Measurements from ENCODE around the gene IGSF9. TPM values are rescaled to one million over a fixed set of nuclear protein-coding genes. Genes with fewer than 3 reads are reported as not detected.
A peak's percentile ranks its signal among the peaks of the same experiment; 100 is the strongest.

The IGSF9 gene
- total RNA-seq, 2 donors from 2014 or later, result 0.99 TPM; not detected in 1

- DNase-seq (ENCODE audit: low spot score), result no peak
- no peak overlapping the region for H3K27ac ChIP-seq
- no peaks in the 10 kb centered on the region for H3K9me3 ChIP-seq
- H3K36me3 ChIP-seq, result no peaks in the 10 kb centered on the region
- H3K4me3 ChIP-seq, result no peak overlapping the region
- H3K4me1 ChIP-seq (ENCODE audit: control insufficient read depth in 1 of 2, low read depth in 2 of 2), result no peaks in the 10 kb centered on the region
- no peak for ATAC-seq (ENCODE audit: insufficient number of reproducible peaks, low FRiP score, low read depth)
- TF ChIP-seq, protein P1, sequence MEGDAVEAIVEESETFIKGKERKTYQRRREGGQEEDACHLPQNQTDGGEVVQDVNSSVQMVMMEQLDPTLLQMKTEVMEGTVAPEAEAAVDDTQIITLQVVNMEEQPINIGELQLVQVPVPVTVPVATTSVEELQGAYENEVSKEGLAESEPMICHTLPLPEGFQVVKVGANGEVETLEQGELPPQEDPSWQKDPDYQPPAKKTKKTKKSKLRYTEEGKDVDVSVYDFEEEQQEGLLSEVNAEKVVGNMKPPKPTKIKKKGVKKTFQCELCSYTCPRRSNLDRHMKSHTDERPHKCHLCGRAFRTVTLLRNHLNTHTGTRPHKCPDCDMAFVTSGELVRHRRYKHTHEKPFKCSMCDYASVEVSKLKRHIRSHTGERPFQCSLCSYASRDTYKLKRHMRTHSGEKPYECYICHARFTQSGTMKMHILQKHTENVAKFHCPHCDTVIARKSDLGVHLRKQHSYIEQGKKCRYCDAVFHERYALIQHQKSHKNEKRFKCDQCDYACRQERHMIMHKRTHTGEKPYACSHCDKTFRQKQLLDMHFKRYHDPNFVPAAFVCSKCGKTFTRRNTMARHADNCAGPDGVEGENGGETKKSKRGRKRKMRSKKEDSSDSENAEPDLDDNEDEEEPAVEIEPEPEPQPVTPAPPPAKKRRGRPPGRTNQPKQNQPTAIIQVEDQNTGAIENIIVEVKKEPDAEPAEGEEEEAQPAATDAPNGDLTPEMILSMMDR (IDR thresholded peaks at IDR 0.05), result no peak
- no peaks in the 10 kb centered on the region for H3K27me3 ChIP-seq (replicated peaks; ENCODE audit: insufficient read depth)
These were observed 19.9 kb upstream of the IGSF9 start for GRCh38 chr1:159965263-159965662.

GRCh38 chr1:159964144-159964543, 18.7 kb upstream of the IGSF9 start:
- TF ChIP-seq, protein P1 (IDR thresholded peaks at IDR 0.05), result no peak
- H3K4me1 ChIP-seq (ENCODE audit: control insufficient read depth in 1 of 2, low read depth in 2 of 2), result no peaks in the 10 kb centered on the region
- H3K4me3 ChIP-seq, result no peak overlapping the region
- DNase-seq (ENCODE audit: low spot score), result no peak
- H3K27me3 ChIP-seq (replicated peaks; ENCODE audit: insufficient read depth), result no peaks in the 10 kb centered on the region
- H3K27ac ChIP-seq, result no peak overlapping the region
- no peak for ATAC-seq (ENCODE audit: insufficient number of reproducible peaks, low FRiP score, low read depth)
- no peaks in the 10 kb centered on the region for H3K9me3 ChIP-seq
- no peaks in the 10 kb centered on the region for H3K36me3 ChIP-seq

DNA sequence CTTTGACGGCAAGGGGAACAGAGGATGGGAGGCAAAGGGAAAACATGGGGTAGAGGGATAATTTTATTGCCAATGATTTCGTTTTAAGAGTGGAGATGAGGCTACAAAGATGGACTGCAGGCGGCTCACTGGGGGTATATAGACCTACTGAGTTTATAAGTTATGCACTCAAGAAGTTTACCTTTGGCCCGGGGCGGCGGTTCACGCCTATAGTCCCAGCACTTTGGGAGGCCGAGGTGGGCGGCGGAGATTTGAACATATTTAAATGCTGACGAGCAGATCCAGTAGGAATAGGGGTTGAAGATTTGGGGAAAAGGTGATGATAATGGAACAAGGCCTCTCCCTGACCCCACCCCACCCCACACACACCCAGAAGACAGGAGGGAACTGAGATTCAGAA, 16.8 kb upstream of the IGSF9 start:
- H3K4me1 ChIP-seq (ENCODE audit: control insufficient read depth in 1 of 2, low read depth in 2 of 2), result no peaks in the 10 kb centered on the region
- no peaks in the 10 kb centered on the region for H3K36me3 ChIP-seq
- H3K27me3 ChIP-seq (replicated peaks; ENCODE audit: insufficient read depth), result no peaks in the 10 kb centered on the region
- ATAC-seq (ENCODE audit: insufficient number of reproducible peaks, low FRiP score, low read depth) (no peak), DNase-seq (ENCODE audit: low spot score) (no peak)
- no peak overlapping the region for H3K27ac ChIP-seq
- no peak overlapping the region for H3K4me3 ChIP-seq
- no peaks in the 10 kb centered on the region for H3K9me3 ChIP-seq
- TF ChIP-seq, protein P1 (IDR thresholded peaks at IDR 0.05), result no peak

DNA sequence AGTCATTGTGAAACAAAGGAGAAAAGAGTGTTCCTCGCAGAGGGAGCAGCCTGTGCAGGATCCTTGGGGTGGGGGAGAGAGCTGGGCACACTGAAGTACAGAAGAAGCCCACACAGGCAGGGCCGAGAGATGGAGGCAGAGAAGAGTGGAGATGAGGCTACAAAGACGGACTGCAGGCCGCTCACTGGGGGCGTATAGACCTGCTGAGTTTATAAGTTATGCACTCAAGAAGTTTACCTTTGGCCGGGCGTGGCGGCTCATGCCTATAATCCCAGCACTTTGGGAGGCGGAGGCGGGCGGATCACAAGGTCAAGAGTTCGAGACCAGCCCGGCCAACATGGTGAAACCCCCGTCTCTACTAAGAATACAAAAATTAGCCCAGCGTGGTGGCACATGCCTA, 16.2 kb upstream of the IGSF9 start:
- DNase-seq (ENCODE audit: low spot score) (no peak), ATAC-seq (ENCODE audit: insufficient number of reproducible peaks, low FRiP score, low read depth) (no peak)
- Histone ChIP-seq H3K27me3 (replicated peaks; ENCODE audit: insufficient read depth) (no peaks in the 10 kb centered on the region), H3K4me3 (no peak overlapping the region), H3K4me1 (ENCODE audit: control insufficient read depth in 1 of 2, low read depth in 2 of 2) (no peaks in the 10 kb centered on the region), H3K9me3 (no peaks in the 10 kb centered on the region), H3K27ac (no peak overlapping the region), H3K36me3 (no peaks in the 10 kb centered on the region)
- TF ChIP-seq, protein P1 (IDR thresholded peaks at IDR 0.05), result no peak

DNA sequence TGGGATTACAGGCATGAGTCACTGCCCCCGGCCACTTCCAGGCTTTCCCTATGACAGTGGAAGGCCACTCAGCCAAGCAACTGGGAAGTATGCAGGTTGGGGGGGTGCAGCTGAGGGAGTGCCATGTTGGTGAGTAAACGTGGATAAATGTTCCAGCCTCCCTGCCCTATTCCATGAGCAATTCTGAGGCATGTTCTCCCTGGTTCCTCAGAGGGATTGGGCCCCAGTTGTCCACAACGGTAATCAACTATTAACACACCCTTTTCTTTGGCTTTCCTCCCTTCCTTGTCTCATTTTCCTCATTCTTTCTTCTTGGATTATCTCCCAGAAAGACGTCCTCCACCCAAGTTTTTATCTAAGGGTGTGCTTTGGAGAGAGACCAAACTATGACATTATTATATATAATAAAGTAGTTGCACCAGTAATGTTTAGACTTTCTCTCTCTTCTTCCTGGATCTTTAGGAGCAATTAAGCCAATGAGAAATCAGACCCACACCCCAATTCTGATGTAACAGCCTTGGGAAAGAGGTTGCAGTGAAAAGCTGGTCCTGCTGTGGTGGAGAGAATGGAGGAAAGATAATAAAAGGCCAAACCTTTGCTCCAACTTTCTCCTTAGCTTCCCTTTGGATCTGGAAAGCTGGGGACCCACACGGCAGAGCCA, 15.4 kb upstream of the IGSF9 start:
- no peak for DNase-seq (ENCODE audit: low spot score)
- Histone ChIP-seq H3K36me3 (no peaks in the 10 kb centered on the region), H3K27ac (no peak overlapping the region), H3K4me3 (no peak overlapping the region), H3K9me3 (no peaks in the 10 kb centered on the region), H3K27me3 (replicated peaks; ENCODE audit: insufficient read depth) (no peaks in the 10 kb centered on the region), H3K4me1 (ENCODE audit: control insufficient read depth in 1 of 2, low read depth in 2 of 2) (no peaks in the 10 kb centered on the region)
- TF ChIP-seq, protein P1 (IDR thresholded peaks at IDR 0.05), result no peak
- peak; percentile 21 for ATAC-seq (ENCODE audit: insufficient number of reproducible peaks, low FRiP score, low read depth)
